ENCODE measurements around the gene RPS15. TPM values are rescaled to one million over a fixed set of nuclear protein-coding genes. Genes with fewer than 3 reads are reported as not detected.

Gene RPS15
- total and polyA plus RNA-seq, 4 donors: 296 to 954 (median 414) TPM

DNA sequence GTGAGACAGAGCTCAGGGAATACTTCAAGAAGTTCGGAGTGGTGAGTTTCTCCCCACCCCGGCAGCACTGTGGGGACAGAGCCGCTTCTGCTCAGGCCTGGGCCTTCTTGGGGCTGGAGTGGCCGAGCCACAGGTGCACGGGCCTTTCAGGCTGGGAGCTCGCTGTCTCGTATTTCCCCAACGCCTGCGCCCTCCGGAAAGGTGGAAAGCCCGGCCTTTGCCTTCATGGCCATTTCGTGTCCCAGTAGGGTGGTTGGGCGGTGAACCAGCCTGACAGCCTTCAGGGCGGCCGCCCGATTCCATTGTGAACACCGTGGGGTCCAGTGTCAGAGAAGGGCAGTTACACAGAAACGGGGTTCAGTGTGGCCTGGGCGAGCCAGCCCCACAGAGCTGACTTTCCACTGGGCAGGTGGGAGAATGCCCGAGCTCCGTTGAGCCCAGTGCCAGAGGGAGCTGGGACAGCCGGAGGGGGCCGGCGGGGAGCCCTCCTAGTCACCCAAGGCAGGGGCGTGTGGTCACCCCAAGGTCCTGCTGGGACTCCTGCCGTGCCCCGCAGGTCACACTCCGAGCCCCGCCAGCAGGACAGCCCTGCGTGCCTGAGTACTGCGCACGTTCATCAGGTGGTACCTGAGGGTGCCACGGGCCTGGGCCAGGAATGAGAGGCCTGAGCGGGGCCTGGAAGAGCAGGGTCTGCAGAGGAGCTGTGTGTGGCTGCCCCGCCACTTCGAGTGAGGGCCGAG, 16.8 kb upstream of the RPS15 start:
- no peak for DNase-seq (ENCODE audit: low spot score)
- Histone ChIP-seq H3K27ac (ENCODE audit: low read depth in 1 of 2, low read length in 2 of 2) (no peak overlapping the region), H3K4me3 (ENCODE audit: low read depth in 1 of 3, low read length in 3 of 3) (no peak overlapping the region), H3K9me3 (ENCODE audit: control insufficient read depth in 4 of 4, low read length in 3 of 4) (no peaks in the 10 kb centered on the region), H3K27me3 (ENCODE audit: control insufficient read depth in 4 of 4, insufficient read depth in 4 of 4, low read length in 3 of 4) (no peaks in the 10 kb centered on the region), H3K4me1 (ENCODE audit: control insufficient read depth in 4 of 4, insufficient read depth in 4 of 4, low read length in 3 of 4) (peaks cover 18 to 67% (median 44%) of the 10 kb centered on the region in 4 donors), H3K9ac (ENCODE audit: low read depth in 1 of 2, low read length in 2 of 2) (no peak overlapping the region), H3K36me3 (ENCODE audit: control insufficient read depth in 4 of 4, insufficient read depth in 3 of 4, low read depth in 1 of 4, low read length in 3 of 4) (peaks cover 19 to 34% (median 29%) of the 10 kb centered on the region in 4 donors)
- TF ChIP-seq YY1 (IDR thresholded peaks at IDR 0.05) (no peak), EGR1 (IDR thresholded peaks at IDR 0.05; ENCODE audit: low read depth in 2 of 2) (no peak), NR2F2 (IDR thresholded peaks at IDR 0.05) (no peak), CTCF (IDR thresholded peaks at IDR 0.05; ENCODE audit: low read depth, low read length, missing input control) (no peak), ZBTB33 (IDR thresholded peaks at IDR 0.05) (no peak), FOXA1 (IDR thresholded peaks at IDR 0.05) (no peak), FOXA2 (IDR thresholded peaks at IDR 0.05) (no peak), ATF3 (IDR thresholded peaks at IDR 0.05) (no peak), GABPA (IDR thresholded peaks at IDR 0.05 in 1 of 2, conservative IDR thresholded peaks at IDR 0.05 in 1 of 2) (no peak), HNF4A (conservative IDR thresholded peaks at IDR 0.05) (no peak), JUND (IDR thresholded peaks at IDR 0.05) (no peak), SP1 (IDR thresholded peaks at IDR 0.05) (no peak), TAF1 (conservative IDR thresholded peaks at IDR 0.05) (no peak), RXRA (IDR thresholded peaks at IDR 0.05) (no peak), RAD21 (IDR thresholded peaks at IDR 0.05) (no peak)
- TF ChIP-seq, protein P1, sequence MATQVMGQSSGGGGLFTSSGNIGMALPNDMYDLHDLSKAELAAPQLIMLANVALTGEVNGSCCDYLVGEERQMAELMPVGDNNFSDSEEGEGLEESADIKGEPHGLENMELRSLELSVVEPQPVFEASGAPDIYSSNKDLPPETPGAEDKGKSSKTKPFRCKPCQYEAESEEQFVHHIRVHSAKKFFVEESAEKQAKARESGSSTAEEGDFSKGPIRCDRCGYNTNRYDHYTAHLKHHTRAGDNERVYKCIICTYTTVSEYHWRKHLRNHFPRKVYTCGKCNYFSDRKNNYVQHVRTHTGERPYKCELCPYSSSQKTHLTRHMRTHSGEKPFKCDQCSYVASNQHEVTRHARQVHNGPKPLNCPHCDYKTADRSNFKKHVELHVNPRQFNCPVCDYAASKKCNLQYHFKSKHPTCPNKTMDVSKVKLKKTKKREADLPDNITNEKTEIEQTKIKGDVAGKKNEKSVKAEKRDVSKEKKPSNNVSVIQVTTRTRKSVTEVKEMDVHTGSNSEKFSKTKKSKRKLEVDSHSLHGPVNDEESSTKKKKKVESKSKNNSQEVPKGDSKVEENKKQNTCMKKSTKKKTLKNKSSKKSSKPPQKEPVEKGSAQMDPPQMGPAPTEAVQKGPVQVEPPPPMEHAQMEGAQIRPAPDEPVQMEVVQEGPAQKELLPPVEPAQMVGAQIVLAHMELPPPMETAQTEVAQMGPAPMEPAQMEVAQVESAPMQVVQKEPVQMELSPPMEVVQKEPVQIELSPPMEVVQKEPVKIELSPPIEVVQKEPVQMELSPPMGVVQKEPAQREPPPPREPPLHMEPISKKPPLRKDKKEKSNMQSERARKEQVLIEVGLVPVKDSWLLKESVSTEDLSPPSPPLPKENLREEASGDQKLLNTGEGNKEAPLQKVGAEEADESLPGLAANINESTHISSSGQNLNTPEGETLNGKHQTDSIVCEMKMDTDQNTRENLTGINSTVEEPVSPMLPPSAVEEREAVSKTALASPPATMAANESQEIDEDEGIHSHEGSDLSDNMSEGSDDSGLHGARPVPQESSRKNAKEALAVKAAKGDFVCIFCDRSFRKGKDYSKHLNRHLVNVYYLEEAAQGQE (IDR thresholded peaks at IDR 0.05): no peak
- 98% methylated on average over 37 of the region's 37 CpGs for WGBS
